ENCODE results near the gene ADCK1.
A peak's percentile ranks its signal among the peaks of the same experiment; 100 is the strongest.
"Not testable (repeated sequence)": the region's sequence is repeated elsewhere in the genome, so short reads cannot be mapped to it uniquely, and the experiment has no call there.

Gene ADCK1

DNA sequence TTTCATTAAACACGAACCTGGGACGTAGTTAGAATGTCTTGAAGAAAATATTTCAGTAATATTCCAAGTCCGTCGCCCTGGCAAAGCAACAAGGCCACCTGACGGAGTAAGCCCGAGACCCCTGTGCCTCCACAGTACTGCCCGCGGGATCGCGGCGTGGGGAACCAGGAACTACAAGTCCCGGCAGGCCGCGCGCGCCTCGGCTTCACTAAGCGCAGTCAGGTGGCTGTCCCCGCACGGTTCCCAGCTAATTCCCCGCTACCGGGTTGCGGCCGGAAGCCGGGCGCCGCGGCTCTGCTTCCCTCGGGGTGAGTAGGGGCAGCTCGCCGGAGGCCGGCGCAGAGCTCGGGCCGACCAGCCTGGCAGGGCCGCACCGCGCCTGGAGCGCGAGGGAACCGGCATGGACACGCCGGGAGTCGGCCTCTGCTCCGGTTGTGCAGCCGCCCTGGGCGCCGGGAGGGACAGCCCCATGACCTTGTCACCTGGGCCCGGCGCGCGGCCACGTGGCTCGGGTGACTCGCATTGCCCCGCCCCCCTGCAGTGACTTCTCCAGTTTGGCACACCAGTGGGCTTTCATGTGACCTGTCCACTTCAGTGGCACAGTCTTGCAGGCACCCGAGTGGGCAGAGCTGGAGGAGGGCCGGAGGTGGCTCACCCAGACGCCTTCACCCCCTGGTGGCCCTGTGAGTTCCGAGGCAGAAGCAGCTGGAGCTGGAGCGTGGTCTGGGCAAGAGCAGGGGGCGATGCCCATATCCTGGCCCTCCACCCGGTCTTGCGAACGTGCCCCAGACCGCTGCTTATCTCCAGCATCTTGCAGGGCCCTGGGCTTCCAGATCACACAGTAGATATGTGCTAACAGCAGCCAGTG, at the start of gene ADCK1:
TSS of gene ADCK1 (plus strand) at position 247 of the 868 bp plus-strand sequence. CDS start 18,870 bp downstream, outside the sequence.
- peak; percentile 94 for DNase-seq (ENCODE audit: low spot score)

DNA sequence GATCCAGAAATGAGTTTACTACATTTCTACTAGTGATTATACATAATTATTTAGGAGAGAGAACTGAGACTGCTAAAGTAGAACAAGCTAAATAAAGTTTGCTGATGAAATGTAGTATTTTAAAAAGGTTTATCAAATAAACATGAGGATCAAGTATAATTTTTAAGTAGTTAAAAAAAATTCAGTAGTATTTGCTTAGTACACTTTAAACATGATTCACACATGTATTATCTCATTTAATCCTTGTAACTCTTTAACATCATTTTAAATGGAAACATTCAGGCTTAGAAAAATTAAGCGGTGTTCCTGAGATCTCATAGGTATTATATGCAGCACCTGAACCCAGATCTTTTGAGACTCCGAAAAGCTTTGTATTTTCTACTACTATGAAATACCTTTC, 47.6 kb upstream of the ADCK1 start:
- no peak for DNase-seq (ENCODE audit: low spot score)

- DNase-seq (ENCODE audit: low spot score), result no peak
Observed at GRCh38 chr14:77752799-77753516, 47.0 kb upstream of the ADCK1 start.

DNA sequence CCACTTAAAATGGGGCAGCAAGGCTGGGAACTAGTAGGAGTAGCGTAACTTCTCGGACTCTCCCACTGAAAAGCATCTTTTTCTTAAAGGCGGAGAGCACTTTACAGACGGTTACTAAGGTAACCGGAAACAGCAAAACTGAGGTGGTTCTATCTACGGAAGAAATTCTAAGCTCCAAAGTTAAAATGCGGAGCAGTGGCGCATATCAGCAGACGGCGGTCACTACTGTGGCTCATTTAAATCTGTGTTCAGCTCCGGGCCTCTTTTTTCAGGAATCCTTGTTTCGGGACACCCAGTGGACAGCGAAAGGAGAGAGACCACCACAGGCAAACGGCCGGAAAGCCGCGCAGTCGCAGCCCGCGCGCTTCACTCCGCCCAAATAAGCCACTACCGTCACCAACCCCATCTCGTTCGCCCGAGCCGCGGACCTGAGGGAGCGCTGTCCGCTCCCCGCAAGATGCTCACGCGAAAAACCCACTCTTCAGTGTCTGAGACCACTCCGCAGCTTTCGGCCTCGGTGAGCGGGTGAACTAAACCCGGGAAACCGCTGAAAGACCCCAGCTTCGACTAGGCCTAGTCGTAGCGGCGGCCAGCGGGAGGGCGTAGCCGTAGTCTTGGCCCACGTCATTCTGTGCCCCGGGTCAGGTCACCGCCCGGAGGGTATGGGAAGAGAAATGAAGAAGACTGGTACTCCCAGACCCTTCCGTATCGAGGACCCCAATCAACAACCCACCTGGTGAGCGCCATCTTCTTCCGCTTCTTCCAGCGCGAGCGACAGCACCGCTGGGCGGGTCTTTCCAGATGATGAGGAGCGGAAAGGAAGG, 39.3 kb upstream of the ADCK1 start, which contains the start of gene SNW1:
TSS of gene SNW1 (minus strand) at position 776 of the 824 bp plus-strand sequence. CDS start at position 747, 29 bp downstream.
- peak; percentile 97 for DNase-seq (ENCODE audit: low spot score)

- DNase-seq (ENCODE audit: low spot score), result peak; percentile 66
Observed at GRCh38 chr14:77761205-77761931, 38.5 kb upstream of the ADCK1 start.

- no peak for DNase-seq (ENCODE audit: low spot score)
Observed at GRCh38 chr14:77763316-77763715, 36.6 kb upstream of the ADCK1 start.

GRCh38 chr14:77763978-77764377, 35.9 kb upstream of the ADCK1 start:
- no peak for DNase-seq (ENCODE audit: low spot score)

- DNase-seq (ENCODE audit: low spot score), result not testable (repeated sequence)
Observed at GRCh38 chr14:77768442-77769069, 31.4 kb upstream of the ADCK1 start.

DNA sequence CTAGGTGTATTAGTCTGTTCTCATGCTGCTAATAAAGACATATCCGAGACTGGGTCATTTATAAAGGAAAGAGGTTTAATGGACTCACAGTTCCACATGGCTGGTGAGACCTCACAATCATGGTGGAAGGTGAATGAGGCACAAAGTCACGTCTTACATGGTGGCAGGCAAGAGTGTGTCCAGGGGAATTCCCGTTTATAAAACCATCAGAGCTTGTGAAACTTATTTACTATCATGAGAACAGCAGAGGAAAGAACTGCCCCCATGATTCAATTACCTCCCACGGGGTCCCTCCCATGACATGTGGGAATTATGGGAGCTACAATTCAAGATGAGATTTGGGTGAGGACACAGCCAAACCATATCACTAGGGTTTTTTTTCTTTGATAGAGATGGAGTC, 25.9 kb upstream of the ADCK1 start:
- DNase-seq (ENCODE audit: low spot score), result not testable (repeated sequence)

DNA sequence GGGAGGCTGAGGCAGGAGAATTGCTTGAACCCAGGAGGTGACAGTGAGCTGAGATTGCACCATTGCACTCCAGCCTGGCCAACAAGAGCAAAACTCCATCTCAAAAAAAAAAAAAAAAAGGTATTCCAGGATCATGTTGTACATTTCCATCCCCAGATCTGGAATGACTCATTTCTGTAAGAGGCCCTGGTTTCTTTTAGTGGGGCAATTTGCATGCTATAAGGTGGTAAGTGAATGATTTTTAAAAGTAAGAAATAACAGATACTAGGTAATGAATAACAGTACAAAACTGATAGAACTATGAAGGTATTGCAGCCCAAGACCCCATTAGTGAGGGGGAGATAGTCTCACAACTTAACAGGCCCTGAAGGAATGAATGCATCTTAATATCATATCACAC, 17.7 kb upstream of the ADCK1 start:
- no peak for DNase-seq (ENCODE audit: low spot score)

GRCh38 chr14:77786148-77786547, 13.8 kb upstream of the ADCK1 start:
- DNase-seq (ENCODE audit: low spot score), result no peak

DNA sequence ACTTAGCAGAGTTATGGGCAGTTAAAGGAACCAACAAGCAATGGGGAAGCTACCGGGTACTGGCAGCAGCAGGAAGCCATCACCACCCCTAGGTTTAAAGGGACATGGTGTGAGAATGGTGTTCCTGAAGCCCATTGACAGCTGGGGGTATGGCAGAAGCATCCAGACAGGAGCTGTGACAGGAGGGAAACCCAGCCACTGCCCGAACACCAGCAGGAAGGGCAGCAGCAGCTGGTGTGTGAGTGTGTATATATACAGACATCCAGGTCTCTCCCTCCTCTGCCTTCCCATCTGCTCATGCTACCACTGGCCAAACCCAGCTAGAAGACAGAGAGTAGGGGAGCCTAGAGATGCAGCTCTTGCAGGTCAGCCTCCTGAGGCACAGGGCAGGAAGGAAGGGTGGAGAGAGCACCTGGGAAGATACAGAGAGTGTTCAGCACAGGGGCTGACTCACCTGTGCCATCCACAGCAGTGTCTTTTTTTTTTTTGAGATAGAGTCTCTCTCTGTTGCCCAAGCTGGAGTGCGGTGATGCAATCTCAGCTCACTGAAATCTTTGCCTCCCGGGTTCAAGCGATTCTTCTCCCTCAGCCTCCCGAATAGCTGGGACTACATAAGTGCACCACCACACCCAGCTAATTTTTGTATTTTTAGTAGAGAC, 9.2 kb upstream of the ADCK1 start:
- DNase-seq (ENCODE audit: low spot score), result no peak

GRCh38 chr14:77791225-77791600, 8.7 kb upstream of the ADCK1 start:
- no peak for DNase-seq (ENCODE audit: low spot score)

GRCh38 chr14:77793255-77793654, 6.7 kb upstream of the ADCK1 start:
- DNase-seq (ENCODE audit: low spot score), result not testable (repeated sequence)

GRCh38 chr14:77794357-77794756, 5.6 kb upstream of the ADCK1 start:
- DNase-seq (ENCODE audit: low spot score), result no peak

DNA sequence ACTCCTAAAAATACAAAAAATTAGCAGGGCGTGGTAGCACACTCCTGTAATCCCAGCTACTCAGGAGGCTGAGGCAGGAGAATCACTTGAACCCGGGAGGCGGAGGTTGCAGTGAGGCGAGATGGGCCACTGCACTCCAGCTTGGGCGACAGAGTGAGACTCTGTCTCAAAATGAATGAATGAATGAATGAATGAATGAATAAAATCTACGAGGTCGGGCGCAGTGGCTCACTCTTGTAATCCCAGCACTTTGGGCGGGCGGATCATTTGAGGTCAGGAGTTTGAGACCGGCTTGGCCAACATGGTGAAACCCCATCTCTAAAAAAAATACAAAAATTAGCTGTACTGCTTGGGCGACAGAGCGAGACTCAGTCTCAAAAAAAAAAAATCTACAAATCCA, 453 bp upstream of the ADCK1 start:
- not testable (repeated sequence) for DNase-seq (ENCODE audit: low spot score)

DNA sequence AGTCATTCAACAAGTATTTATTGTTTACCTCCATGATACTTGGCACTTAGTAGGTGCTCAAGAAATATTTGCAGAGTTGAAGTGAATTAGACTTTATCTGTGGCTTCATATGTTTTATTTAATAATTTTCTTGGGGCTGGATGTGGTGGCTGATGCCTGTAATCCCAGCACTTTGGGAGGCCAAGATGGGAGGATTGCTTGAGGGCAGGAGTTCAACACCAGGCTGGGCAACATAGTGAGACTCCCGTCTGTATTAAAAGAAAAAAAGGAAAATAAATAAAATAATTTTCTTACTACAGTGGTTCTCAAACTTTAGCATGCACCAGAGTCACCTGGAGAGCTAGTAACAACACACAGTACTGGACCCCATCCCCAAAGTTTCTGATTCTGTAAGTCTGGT, 905 bp downstream of the ADCK1 start:
- DNase-seq (ENCODE audit: low spot score), result no peak

DNA sequence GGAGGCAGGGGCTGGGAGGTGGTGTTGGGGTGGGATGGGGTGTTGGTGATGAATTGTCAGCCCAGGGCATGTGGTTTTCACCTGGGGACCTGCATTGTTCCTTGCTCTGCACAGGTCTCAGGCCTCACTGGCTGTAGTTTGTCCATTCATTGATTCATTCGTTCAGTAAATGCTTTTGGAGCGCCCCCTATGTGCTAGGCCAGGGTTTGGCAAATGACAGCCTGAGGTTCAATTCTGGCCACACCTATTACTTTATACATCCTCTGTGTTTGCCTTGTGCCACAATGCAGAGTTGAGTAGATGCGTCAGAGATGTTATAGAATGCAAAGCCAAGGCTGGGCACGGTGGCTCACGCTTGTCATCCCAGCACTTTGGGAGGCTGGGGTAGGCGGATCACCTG, 4.7 kb downstream of the ADCK1 start:
- DNase-seq (ENCODE audit: low spot score), result no peak

DNA sequence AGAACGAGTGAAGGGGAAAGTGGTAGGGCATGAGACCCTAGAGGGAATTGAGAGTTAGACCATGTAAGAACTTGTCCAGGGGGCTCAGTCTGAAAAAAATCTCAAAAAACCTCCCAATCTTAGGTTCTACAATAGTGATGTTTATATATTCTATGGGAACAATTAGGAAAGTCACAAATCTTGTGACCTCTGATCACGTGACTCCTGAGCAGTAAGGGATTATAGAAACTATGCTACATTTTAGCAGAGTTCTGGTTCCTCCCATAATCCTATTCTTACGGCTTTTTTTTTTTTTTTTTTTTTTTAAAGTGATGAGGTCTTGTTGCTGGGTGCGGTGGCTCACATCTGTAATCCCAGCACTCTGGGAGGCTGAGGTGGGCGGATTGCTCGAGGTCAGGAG, 5.8 kb downstream of the ADCK1 start:
- no peak for DNase-seq (ENCODE audit: low spot score)

DNA sequence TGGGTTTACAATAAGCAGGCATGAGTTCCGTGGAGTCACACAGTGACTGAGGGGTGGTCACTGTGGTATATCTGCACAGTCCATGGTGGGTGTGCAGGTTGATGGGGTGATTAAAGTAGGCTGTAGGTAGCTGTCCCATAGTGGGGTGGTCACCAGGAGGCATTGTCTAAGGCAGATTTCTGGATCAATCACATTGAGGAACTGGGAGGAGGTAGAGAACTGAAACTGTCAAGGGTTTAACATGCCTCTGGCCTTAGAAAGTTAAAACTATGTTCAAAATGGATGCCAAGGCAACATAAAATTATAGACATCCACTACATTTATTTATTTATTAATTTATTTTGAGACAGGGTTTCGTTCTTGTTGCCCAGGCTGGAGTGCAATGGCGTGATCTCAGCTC, 8.3 kb downstream of the ADCK1 start:
- no peak for DNase-seq (ENCODE audit: low spot score)

DNA sequence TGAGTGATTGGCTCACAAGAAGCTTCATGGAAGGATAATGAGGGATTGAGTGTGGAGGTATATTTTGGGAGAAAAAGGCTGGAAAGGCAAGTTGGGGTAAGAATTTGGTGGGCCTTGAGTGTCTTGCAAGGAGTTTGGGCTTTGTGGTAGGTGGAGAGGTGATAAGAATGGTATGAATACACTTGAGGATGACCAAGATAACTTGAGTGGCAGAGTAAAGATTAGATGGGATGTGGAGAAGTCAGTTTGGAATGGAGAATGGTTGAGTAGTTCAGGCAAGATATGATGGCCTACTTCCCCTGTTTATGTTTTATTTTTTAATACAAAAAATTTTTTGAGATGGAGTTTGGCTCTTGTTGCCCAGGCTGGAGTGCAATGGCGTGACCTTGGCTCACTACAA, 9.1 kb downstream of the ADCK1 start:
- no peak for DNase-seq (ENCODE audit: low spot score)

Measured in Ammon's horn (tissue), 1 donor.